Measurements from ENCODE around the gene PILRB.
"Not testable (repeated sequence)": the region's sequence is repeated elsewhere in the genome, so short reads cannot be mapped to it uniquely, and the experiment has no call there.

Gene PILRB

GRCh38 chr7:100358027-100358856, at the start of gene PILRB:
PILRB (plus strand) TSS chr7:100358117; CDS start chr7:100358303, 186 bp downstream.
- DNase-seq (ENCODE audit: low read depth in 3 of 3), result no peak

DNA sequence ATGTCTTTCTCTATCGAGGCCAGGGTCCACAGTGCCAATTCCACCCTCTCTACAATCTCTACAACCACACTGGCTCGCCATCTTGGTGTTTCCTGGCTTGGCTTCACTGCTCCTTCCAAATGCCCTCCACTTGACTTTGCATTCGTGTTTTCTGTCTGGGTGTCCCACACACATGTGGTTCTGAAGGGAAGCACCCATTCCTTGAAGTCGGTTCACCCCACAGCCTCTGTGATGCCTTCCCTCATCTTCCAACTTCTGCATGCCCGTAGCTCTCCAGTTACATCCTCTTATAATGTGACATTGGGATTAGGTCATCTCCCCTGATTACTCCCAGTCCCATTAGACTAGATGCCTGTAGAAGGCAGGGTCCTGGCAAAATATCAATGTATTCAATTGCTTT, 39.6 kb upstream of the PILRB start:
- DNase-seq (ENCODE audit: low read depth in 3 of 3), result not testable (repeated sequence)

GRCh38 chr7:100321648-100322047, 36.3 kb upstream of the PILRB start:
- not testable (repeated sequence) for DNase-seq (ENCODE audit: low read depth in 3 of 3)

GRCh38 chr7:100324194-100324593, 33.7 kb upstream of the PILRB start:
- not testable (repeated sequence) for DNase-seq (ENCODE audit: low read depth in 3 of 3)

DNA sequence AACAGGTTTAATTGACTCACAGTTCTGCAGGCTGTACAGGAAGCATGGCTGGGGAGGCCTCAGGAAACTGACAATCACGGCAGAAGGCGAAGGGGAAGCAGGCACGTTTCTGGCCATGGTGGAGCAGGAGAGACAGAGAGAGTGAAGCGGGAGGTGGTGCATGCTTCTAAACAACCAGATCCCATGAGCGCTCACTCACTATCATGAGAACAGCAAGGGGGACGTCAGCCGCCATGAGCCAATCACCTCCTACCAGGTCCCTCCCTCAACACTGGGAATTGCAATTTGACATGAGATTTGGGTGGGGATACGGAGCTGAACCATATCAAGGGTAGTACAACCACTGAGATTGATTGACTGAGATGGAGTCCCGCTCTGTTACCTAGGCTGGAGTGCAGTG, 32.2 kb upstream of the PILRB start:
- not testable (repeated sequence) for DNase-seq (ENCODE audit: low read depth in 3 of 3)

DNA sequence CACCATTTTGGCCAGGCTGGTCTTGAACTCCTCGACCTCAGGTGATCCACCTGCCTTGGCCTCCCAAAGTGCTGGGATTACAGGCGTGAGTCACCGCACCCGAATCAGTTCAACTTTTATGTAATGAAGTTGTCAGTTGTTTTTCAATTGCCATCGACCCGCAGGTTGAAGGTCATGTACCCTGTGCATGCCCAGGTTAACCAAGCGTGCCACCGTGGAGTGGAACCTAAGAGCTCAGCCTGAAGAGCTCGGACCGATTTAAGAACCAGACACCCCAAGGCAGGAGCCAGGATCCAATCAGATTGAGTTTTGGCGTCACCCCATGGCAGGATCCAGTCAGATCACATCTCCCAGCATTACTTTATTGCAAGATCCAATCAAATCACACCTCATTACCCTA, 31.0 kb upstream of the PILRB start:
- DNase-seq (ENCODE audit: low read depth in 3 of 3), result not testable (repeated sequence)

GRCh38 chr7:100335566-100336466, 22.1 kb upstream of the PILRB start:
- DNase-seq (ENCODE audit: low read depth in 3 of 3), result peak; percentile 67 to 74 (median 70)

DNA sequence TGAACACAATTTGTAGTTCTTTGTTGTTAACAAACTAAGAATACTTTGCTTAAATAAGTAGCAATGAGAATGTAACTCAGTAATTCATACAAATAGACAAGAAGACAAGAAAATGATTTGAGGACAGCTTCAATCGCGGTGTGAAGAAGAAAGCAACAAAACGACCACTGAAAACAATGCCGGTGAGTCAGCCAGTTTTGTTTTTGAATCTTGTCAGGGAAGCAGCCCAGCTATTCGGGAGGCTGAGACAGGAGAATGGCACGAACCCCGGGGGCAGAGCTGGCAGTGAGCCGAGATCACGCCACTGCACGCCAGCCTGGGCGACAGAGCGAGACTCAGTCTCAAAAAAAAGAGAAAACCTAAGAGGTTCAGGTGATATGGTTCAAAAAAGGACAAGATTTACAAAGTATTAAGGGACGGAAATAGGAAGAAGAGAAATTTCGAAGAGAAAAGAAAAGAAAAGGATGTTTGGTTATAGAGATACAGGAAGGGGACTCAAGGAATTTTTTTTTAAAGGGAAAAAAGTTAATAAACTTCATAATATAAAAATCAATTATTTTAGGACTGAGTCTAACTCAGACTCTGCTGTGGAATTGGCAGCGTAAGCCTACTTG, 19.7 kb upstream of the PILRB start:
- DNase-seq (ENCODE audit: low read depth in 3 of 3), result not testable (repeated sequence)

DNA sequence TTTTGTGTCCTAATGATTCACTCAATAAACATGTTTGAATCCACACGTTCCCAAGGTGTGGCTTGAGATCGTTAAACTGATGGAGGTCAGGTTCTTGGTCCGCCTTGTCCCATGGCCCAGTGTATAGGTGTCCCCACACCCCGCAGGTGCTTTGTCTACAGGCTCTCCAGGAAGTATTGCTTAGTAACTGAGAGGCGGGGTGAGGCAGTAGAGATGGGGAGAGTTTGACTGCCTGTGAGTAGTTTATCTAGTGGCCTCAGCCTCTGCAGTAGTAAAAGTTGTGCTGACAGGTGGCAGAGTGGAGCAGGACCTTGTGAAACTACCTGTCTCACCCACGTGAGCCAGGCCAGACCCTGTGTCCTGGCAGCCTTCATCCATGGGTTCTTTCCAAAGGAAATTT, 16.6 kb upstream of the PILRB start:
- not testable (repeated sequence) for DNase-seq (ENCODE audit: low read depth in 3 of 3)

GRCh38 chr7:100342765-100343164, 15.2 kb upstream of the PILRB start:
- DNase-seq (ENCODE audit: low read depth in 3 of 3), result no peak

- not testable (repeated sequence) for DNase-seq (ENCODE audit: low read depth in 3 of 3)
Measured at GRCh38 chr7:100344124-100344559, 13.8 kb upstream of the PILRB start.

DNA sequence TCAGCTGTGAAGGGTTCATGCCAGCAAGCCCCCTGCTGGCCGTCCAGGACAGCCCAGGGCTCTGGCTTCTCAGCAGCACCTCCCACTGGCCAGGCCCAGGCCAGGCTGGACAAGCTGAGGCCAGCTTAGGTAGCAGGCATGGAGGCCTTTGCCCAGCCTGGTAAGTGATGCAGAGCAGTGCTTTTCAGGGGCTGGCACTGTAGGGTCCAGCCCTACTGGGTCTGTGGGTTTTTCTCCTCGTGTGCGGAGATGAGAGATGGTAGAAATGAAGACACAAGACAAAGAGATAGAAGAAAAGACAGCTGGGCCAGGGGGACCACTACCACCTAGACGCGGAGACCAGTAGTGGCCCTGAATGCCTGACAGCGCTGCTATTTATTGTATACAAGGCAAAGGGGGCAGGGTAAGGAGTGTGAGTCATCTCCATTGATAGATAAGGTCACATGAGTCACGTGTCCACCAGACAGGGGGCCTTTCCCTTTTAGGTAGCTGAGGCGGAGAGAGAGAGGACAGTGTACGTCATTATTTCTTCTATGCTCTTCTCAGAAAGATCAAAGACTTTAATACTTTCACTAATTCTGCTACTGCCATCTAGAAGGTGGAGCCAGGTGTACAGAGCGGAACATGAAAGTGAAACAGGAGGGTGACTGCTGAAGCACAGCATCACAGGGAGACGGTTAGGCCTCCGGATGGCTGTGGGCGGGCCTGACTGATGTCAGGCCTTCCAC, 13.2 kb upstream of the PILRB start:
- peak; percentile 33 to 77 (median 61) for DNase-seq (ENCODE audit: low read depth in 3 of 3)

GRCh38 chr7:100345288-100345672, 12.6 kb upstream of the PILRB start:
- DNase-seq (ENCODE audit: low read depth in 3 of 3), result peak in 2 of 3 experiments; percentile 35 to 36

GRCh38 chr7:100346921-100347320, 11.0 kb upstream of the PILRB start:
- no peak for DNase-seq (ENCODE audit: low read depth in 3 of 3)

GRCh38 chr7:100348805-100349204, 9.1 kb upstream of the PILRB start:
- DNase-seq (ENCODE audit: low read depth in 3 of 3), result no peak

DNA sequence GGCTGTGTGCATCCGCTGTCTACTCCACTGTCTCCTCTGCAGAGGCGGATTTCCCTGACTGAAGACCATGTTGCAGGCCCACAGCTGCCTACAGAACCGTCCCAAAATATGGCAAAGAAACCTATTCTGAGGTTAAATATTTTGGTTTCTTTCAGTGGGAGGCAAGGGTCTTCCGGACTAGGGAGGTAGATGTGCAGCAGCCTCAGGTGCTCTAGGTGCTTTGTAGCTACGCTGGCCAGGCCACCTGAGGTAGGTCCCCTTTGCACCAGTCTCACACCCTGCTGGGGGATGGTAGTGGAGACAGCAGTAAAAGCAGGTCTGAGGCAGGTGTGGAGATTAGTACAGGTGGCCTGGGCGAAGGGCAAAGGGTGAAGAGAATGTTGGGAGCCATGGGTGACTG, 8.2 kb upstream of the PILRB start:
- DNase-seq (ENCODE audit: low read depth in 3 of 3), result no peak

- DNase-seq (ENCODE audit: low read depth in 3 of 3), result no peak
Measured at GRCh38 chr7:100351657-100352058, 6.3 kb upstream of the PILRB start.

DNA sequence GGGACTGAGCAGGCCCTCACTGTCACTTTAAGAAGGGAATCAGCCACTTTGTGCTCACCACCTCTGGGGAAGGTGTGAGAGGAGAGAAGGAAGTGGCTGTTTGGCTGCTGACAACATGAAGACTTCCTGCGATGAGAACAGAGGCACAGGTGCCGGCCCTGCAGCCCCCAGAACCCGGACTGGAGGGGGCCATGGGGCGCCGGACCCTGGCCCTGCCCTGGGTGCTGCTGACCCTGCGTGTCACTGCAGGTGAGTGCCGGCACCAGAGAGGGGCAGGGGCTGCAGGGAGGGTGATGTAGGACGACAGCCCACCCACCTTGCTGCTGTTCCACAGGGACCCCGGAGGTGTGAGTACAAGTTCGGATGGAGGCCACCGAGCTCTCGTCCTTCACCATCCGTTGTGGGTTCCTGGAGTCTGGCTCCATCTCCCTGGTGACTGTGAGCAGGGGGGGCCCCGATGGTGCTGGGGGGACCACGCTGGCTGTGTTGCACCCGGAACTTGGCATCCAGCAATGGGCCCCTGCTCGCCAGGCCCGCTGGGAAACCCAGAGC, 5.6 kb upstream of the PILRB start:
- not testable (repeated sequence) for DNase-seq (ENCODE audit: low read depth in 3 of 3)

- DNase-seq (ENCODE audit: low read depth in 3 of 3), result no peak
Measured at GRCh38 chr7:100352984-100353684, 4.8 kb upstream of the PILRB start.

DNA sequence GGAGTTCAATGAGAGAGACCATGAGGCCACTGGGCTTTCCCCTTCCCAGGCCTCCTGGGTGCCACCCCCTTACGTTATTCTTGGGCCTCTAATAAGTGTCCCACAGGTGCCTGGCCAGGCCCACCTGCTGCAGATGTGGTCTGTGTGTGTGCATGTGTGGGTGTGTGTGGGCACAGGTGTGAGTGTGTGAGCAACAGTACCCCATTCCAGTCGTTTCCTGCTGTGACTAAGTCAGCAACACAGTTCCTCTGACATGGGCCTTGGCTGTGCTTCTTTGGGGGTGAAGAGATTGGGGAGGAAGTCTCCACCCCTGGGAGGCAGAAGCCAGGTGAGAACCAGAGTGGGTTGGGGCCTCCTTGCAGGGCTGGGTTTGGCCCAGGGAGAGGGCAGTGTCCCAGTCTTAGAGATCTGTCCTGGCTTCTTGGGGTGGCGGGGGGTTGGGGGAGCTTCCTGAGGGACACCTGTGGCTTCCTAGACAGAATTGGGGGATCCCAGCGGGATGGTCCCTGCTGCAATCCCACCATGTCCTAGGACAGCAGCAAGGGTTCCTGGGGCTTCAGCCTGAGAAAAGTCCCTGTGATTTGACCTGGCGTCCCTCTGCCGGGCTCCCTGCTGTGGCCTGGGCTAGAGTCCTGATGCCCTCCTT, 4.1 kb upstream of the PILRB start:
- peak in 2 of 3 experiments; percentile 17 to 32 for DNase-seq (ENCODE audit: low read depth in 3 of 3)

Data from stimulated activated CD4-positive, alpha-beta T cell treated with anti-CD3 and anti-CD28 coated beads, TNF-alpha, amount 100 ng/mL, for 4 hours (primary cell).